IPS-18a (cell line): Measurements from ENCODE around the gene EME2.

Source experiments
- H3K27ac ChIP-seq: one replicate; pipeline ENCODE4 v1.5.1; 2013; ENCODE audit warnings: low read length
- H3K27me3 ChIP-seq: one replicate; pipeline ENCODE4 v1.6.1; 2013; ENCODE audit warnings: mild to moderate bottlenecking, low read length; ENCODE audit not compliant: control insufficient read depth, insufficient read depth
- H3K36me3 ChIP-seq: one replicate; pipeline ENCODE4 v1.6.1; 2013; ENCODE audit warnings: low read depth, low read length; ENCODE audit not compliant: control insufficient read depth
- H3K4me1 ChIP-seq: one replicate; pipeline ENCODE4 v1.6.1; 2013; ENCODE audit warnings: low read depth, low read length; ENCODE audit not compliant: control insufficient read depth
- H3K4me3 ChIP-seq: one replicate; pipeline ENCODE4 v1.5.1; 2013; ENCODE audit warnings: low read length
- H3K9ac ChIP-seq: one replicate; pipeline ENCODE4 v1.6.1; 2013; ENCODE audit warnings: mild to moderate bottlenecking, low read length, moderate library complexity
- H3K9me3 ChIP-seq: one replicate; pipeline ENCODE4 v1.6.1; 2013; ENCODE audit warnings: low read depth, low read length; ENCODE audit not compliant: control insufficient read depth

EME2 gene

DNA sequence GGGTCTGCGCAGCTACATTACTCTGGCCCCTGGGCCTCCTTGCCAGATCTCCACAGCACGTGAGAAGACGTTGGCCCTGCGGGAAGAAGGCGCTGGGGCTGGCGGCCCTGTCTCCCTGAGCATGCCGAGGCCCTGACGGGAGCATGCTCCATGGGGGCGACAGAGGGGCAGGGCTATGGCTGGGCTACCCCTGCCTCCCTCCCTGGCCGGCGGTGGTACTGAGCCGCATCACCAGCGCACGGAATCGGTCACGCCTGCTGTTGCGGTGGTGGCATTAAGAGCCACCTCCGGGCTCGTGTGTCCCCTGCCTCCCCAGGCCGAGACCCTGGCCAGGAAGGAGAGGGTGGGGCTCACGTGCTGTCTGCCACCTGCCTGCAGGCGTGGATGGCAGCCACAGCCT, 38.5 kb upstream of the EME2 start:
- H3K4me3 ChIP-seq = no peak overlapping the region
- H3K36me3 ChIP-seq = no peaks in the 10 kb centered on the region

GRCh38 chr16:1734816-1735215, 37.8 kb upstream of the EME2 start:
- H3K4me3 ChIP-seq = no peak overlapping the region
- no peaks in the 10 kb centered on the region for H3K4me1 ChIP-seq
- H3K27ac ChIP-seq = no peak overlapping the region
- no peaks in the 10 kb centered on the region for H3K27me3 ChIP-seq
- H3K9ac ChIP-seq = no peak overlapping the region
- H3K9me3 ChIP-seq = peaks cover 32% of the 10 kb centered on the region
- no peaks in the 10 kb centered on the region for H3K36me3 ChIP-seq

More for the DNA sequence above, 38.5 kb upstream of the EME2 start:
- Histone ChIP-seq H3K4me1 (no peaks in the 10 kb centered on the region), H3K27ac (no peak overlapping the region), H3K27me3 (no peaks in the 10 kb centered on the region), H3K9ac (no peak overlapping the region), H3K9me3 (peaks cover 26% of the 10 kb centered on the region)

- Histone ChIP-seq H3K36me3 (no peaks in the 10 kb centered on the region), H3K9me3 (peaks cover 32% of the 10 kb centered on the region), H3K27me3 (no peaks in the 10 kb centered on the region), H3K27ac (no peak overlapping the region), H3K4me3 (no peak overlapping the region), H3K9ac (no peak overlapping the region), H3K4me1 (no peaks in the 10 kb centered on the region)
Measured at GRCh38 chr16:1740234-1740633, 32.4 kb upstream of the EME2 start.

GRCh38 chr16:1740781-1741490, 31.7 kb upstream of the EME2 start:
- Histone ChIP-seq H3K27ac (no peak overlapping the region), H3K4me3 (no peak overlapping the region), H3K36me3 (no peaks in the 10 kb centered on the region), H3K4me1 (no peaks in the 10 kb centered on the region), H3K9me3 (peaks cover 25% of the 10 kb centered on the region), H3K27me3 (no peaks in the 10 kb centered on the region), H3K9ac (no peak overlapping the region)

DNA sequence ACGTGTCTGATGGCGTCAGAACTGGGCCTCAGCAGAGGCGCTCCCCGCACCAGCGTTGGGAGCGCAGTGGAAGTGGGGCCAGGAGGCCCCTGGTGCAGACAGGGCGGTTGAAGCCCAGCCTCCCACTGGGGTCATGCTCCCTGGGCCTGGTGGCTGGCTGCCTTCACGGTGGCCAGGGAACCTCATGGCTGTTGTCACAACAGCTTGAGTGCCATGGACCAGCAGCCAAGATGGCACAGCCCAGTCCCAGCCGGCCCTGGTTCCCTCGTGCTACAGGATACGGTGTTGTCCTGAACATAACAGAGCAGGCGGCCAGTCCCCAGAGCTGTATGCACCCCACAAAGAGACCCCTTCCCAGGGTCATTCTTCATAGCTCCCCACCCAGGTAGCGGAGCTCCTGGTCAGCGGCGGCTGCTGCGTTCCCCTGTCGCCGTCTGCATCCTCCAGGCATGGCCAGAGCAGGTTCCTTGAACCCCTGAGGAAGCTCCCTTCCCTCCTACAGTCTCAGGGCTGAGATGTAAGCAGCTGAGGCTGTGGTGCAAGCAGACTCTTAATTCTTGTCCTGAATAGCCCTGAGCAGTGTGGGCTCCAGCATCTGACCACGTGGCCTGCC, 31.0 kb upstream of the EME2 start:
- Histone ChIP-seq H3K27ac (no peak overlapping the region), H3K4me3 (no peak overlapping the region), H3K9ac (no peak overlapping the region), H3K36me3 (no peaks in the 10 kb centered on the region), H3K9me3 (peaks cover 22% of the 10 kb centered on the region), H3K4me1 (no peaks in the 10 kb centered on the region), H3K27me3 (no peaks in the 10 kb centered on the region)

DNA sequence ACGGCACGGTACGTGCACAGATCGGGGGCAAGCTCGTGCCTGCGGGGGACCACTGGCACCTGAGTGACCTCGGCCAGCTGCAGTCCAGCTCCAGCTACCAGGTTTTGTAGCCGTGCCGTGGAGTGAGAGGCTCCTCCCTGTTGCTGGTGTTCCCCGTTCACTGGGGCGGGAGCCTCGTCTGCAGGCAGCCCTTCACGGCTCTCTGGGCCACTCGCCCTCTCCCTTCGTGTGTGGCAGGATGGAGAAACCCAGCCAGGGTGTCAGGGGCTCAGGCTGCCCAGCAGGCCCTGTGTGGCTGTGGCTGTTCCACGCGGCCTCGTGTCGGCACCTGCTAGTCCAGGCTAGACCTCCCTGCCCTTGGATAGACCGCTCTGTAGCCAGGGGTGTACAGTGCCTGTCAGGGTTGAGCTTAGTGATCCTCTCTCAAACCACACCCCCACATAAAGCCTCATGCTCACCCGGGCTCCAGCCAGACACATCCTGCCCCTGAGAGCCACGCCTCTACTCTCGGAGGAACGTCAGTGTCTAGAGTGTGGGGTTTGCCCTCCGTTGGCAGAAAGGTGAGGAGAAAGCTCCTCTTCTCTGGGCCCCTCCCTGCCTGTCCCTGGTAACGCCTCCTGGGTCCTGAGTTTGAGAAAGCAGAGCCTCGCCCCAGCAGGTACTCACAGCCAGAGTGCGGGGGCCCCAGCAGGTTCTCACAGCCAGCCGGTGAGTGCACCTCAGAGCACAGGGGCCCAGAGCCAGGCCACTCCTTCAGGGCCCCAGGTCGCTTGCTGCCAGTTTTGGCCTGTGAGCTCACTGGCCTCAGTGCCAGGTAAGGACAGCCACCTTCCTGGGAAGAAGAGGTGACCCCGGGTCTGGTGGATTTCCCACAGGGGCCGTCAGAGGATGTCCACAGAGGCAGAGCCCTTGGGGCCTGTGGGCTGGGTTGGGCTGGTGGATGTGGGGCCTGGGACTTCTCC, 29.0 kb upstream of the EME2 start:
- no peaks in the 10 kb centered on the region for H3K4me1 ChIP-seq
- peaks cover 8% of the 10 kb centered on the region for H3K9me3 ChIP-seq
- H3K36me3 ChIP-seq = peaks cover 4% of the 10 kb centered on the region
- no peak overlapping the region for H3K4me3 ChIP-seq
- H3K27ac ChIP-seq = no peak overlapping the region
- no peak overlapping the region for H3K9ac ChIP-seq
- H3K27me3 ChIP-seq = no peaks in the 10 kb centered on the region

GRCh38 chr16:1744338-1744840, 28.2 kb upstream of the EME2 start:
- no peak overlapping the region for H3K27ac ChIP-seq
- no peak overlapping the region for H3K9ac ChIP-seq
- H3K4me1 ChIP-seq = no peaks in the 10 kb centered on the region
- peaks cover 7% of the 10 kb centered on the region for H3K36me3 ChIP-seq
- H3K9me3 ChIP-seq = peaks cover 4% of the 10 kb centered on the region
- H3K27me3 ChIP-seq = no peaks in the 10 kb centered on the region
- no peak overlapping the region for H3K4me3 ChIP-seq

- no peaks in the 10 kb centered on the region for H3K9me3 ChIP-seq
- H3K36me3 ChIP-seq = peaks cover 7% of the 10 kb centered on the region
- no peak overlapping the region for H3K9ac ChIP-seq
- no peaks in the 10 kb centered on the region for H3K27me3 ChIP-seq
- no peak overlapping the region for H3K27ac ChIP-seq
- no peak overlapping the region for H3K4me3 ChIP-seq
- H3K4me1 ChIP-seq = no peaks in the 10 kb centered on the region
Measured at GRCh38 chr16:1745181-1745899, 27.3 kb upstream of the EME2 start.

DNA sequence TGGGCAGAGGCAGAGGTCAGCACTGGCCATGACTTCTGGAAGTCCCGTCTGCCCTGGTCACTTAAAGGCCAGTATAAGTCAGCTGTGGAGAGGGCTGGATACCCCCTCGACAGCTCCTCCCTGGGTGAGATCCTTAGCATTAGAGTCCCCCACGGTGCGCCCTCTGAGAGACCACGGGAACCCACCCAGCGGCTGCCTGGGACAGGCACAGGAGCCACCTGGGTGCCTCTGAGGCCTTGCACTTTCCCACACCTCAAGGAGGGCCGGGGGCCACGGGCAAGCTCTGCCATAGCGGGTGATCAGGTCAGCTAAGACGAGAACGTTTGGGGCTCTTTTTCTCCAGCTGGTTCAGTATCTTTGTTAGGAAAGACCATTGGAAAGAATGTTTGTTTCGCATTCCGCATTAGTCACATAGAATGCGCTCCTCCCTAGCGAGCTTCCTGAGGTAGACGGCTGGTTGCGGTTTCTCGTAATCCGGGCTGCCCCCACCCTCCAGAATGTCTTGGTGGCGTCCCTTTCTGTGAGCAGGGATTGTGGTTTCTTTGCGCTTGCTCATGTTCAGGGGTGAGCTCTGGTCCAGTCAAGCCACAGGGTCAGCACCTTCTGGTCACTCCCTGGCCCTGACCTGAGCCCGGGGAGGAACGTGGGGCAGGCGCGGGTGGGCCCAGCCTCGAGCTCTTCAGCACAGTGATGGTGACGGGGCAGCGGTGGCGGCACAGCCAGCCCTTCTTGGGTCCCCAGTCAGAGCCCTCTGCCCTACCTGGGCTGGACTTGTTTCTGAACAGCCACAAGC, 26.5 kb upstream of the EME2 start:
- Histone ChIP-seq H3K27ac (no peak overlapping the region), H3K4me3 (no peak overlapping the region), H3K9ac (no peak overlapping the region)

DNA sequence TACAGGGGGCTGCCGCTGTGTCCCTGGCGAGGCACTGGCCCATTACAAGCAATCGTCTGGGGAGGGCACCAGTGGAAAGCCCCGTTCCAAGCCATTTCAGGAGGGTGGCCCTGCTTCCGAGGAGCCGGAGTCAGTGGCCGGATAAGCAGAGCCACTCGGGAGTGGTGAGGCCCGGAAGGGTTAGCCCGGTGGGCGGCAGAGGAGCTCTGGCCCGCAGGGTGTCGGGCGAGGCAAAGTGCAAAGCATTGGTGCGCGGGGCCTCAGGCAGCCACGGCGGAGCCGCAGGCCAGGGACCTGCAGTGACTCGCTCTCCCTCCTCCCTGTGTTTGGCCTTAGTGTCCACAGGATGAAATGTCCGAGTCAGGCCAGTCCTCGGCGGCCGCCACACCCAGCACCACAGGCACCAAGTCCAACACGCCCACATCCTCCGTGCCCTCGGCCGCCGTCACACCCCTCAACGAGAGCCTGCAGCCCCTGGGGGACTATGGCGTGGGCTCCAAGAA, 25.9 kb upstream of the EME2 start:
- Histone ChIP-seq H3K36me3 (peaks cover 7% of the 10 kb centered on the region), H3K27ac (no peak overlapping the region), H3K4me3 (no peak overlapping the region), H3K9me3 (no peaks in the 10 kb centered on the region), H3K27me3 (no peaks in the 10 kb centered on the region), H3K9ac (no peak overlapping the region), H3K4me1 (no peaks in the 10 kb centered on the region)

More for the DNA sequence above, 26.5 kb upstream of the EME2 start:
- no peaks in the 10 kb centered on the region for H3K9me3 ChIP-seq
- H3K27me3 ChIP-seq = no peaks in the 10 kb centered on the region
- no peaks in the 10 kb centered on the region for H3K4me1 ChIP-seq
- H3K36me3 ChIP-seq = peaks cover 7% of the 10 kb centered on the region
